Mesothelial cell of epicardium (in vitro differentiated cells): Measurements from ENCODE around the gene NDUFS8. TPM values are rescaled to one million over a fixed set of nuclear protein-coding genes. Genes with fewer than 3 reads are reported as not detected.
A peak's percentile ranks its signal among the peaks of the same experiment; 100 is the strongest.
"Not testable (repeated sequence)": the region's sequence is repeated elsewhere in the genome, so short reads cannot be mapped to it uniquely, and the experiment has no call there.

Source experiments
- DNase-seq, 2 experiments: peaks; one replicate each; pipeline ENCODE4 v3.0.0; 2021; ENCODE audit warnings: low spot score in 2 of 2; ENCODE audit not compliant: unreplicated experiment in 2 of 2
- H3K27ac Mint-ChIP-seq: 2 replicates; pipeline ENCODE4 v1.8.0; 2021; ENCODE audit warnings: mixed read lengths
- H3K27me3 Mint-ChIP-seq: 2 replicates; pipeline ENCODE4 v1.8.0; 2021; ENCODE audit warnings: low read depth, mixed read lengths
- H3K36me3 Mint-ChIP-seq: 2 replicates; pipeline ENCODE4 v1.8.0; 2021; ENCODE audit warnings: mixed read lengths
- H3K4me1 Mint-ChIP-seq: 2 replicates; pipeline ENCODE4 v1.8.0; 2021; ENCODE audit warnings: mixed read lengths
- H3K4me3 Mint-ChIP-seq: 2 replicates; pipeline ENCODE4 v1.8.0; 2021; ENCODE audit warnings: mild to moderate bottlenecking, moderate library complexity, mixed read lengths
- H3K9me3 Mint-ChIP-seq: 2 replicates; pipeline ENCODE4 v1.8.0; 2021; ENCODE audit warnings: mixed read lengths
- CTCF ChIP-seq: fragments of 200-600 bp; sonication (generic); IDR thresholded peaks from one replicate; pipeline ENCODE4 v1.5.0; 2021; ENCODE audit warnings: antibody characterized with exemption; ENCODE audit not compliant: unreplicated experiment
- total RNA-seq: library from RNA; stranded (reverse); gene quantifications from 3 replicates; pipeline ENCODE4 v1.2.1, GENCODE V29; 2021

The NDUFS8 gene
- total RNA-seq, 1 donor from 2014 or later = 132 TPM

DNA sequence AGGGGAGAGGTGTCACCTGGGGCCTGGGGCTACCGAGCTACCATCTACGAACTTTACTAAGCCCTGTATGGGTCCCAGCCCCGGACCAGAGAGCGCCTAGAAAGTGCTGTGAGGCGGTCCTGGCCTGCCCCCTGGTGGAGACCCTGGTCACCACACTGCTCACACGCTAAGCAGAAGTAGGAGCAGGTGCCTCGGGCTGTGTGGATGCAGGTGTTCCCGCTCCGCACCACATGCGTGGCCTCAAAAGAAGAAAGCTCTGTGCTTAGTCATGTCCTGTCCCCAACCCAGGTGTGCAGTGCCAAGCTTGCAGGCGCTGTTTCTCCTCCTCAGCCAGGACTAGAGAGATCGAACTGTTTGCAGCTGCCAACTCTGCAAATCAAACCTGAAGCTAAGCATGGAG lies 36.7 kb upstream of the NDUFS8 start:
- H3K9me3 Mint-ChIP-seq, DNase-seq, H3K36me3 Mint-ChIP-seq, H3K4me3 Mint-ChIP-seq, H3K4me1 Mint-ChIP-seq, H3K27ac Mint-ChIP-seq: not testable (repeated sequence)
- peaks cover 50% of the 10 kb centered on the region for H3K27me3 Mint-ChIP-seq
- peak; percentile 67 for TF ChIP-seq CTCF

GRCh38 chr11:67994387-67994786 lies 36.1 kb upstream of the NDUFS8 start:
- DNase-seq, H3K4me3 Mint-ChIP-seq, H3K4me1 Mint-ChIP-seq, H3K27ac Mint-ChIP-seq, H3K36me3 Mint-ChIP-seq, H3K9me3 Mint-ChIP-seq: not testable (repeated sequence)
- H3K27me3 Mint-ChIP-seq = peaks cover 46% of the 10 kb centered on the region

DNA sequence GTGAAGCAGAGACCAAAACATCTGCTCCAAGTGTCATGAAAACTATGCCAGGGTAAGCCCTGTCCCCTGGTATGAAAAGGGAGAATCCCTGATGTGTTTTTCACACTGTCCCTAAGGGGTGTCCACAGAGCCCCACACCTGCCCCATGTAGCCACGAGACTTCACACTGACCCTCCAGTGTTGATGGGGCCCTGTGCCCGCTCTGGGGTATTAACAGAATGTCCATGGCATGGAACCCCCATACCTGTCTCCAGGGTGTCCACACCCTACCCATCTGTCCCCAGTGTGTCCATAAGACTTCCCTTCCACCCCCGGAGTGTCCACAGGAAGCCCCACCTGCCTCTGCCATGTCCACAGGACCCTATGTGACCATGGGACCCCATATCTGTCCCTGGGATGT lies 35.4 kb upstream of the NDUFS8 start:
- peaks cover 38% of the 10 kb centered on the region for H3K27me3 Mint-ChIP-seq
- not testable (repeated sequence) for H3K36me3 Mint-ChIP-seq, H3K4me1 Mint-ChIP-seq, H3K4me3 Mint-ChIP-seq, H3K9me3 Mint-ChIP-seq, H3K27ac Mint-ChIP-seq, DNase-seq

- not testable (repeated sequence) for DNase-seq, H3K4me3 Mint-ChIP-seq, H3K9me3 Mint-ChIP-seq, H3K4me1 Mint-ChIP-seq, H3K27ac Mint-ChIP-seq, H3K36me3 Mint-ChIP-seq
- peaks cover 36% of the 10 kb centered on the region for H3K27me3 Mint-ChIP-seq
These were observed 34.9 kb upstream of the NDUFS8 start for GRCh38 chr11:67995579-67995978.

DNA sequence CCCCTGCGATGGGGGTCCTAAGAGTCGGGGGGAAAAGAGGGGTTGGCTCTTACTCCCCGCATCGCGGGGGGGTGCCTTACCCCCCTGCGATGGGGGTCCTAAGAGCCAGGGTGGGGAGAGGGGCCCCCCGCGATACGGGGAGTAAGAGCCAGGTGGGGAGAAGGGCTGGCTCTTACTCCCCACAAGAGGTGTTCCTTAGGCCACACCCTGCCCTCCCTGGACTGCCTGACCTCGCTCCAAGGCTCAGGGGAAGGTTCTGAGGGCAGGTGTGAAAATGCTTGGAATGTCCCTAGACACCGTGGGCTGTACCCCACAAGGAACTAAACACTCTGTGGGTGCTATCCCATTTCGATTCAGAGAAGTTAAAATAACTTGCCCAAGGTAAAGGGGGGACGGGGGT lies 34.4 kb upstream of the NDUFS8 start:
- Mint-ChIP-seq H3K27ac (no peak overlapping the region), H3K36me3 (no peaks in the 10 kb centered on the region), H3K4me1 (peaks cover 4% of the 10 kb centered on the region), H3K9me3 (no peaks in the 10 kb centered on the region), H3K4me3 (no peak overlapping the region), H3K27me3 (peaks cover 32% of the 10 kb centered on the region)
- no peak for TF ChIP-seq CTCF
- no peak for DNase-seq

DNA sequence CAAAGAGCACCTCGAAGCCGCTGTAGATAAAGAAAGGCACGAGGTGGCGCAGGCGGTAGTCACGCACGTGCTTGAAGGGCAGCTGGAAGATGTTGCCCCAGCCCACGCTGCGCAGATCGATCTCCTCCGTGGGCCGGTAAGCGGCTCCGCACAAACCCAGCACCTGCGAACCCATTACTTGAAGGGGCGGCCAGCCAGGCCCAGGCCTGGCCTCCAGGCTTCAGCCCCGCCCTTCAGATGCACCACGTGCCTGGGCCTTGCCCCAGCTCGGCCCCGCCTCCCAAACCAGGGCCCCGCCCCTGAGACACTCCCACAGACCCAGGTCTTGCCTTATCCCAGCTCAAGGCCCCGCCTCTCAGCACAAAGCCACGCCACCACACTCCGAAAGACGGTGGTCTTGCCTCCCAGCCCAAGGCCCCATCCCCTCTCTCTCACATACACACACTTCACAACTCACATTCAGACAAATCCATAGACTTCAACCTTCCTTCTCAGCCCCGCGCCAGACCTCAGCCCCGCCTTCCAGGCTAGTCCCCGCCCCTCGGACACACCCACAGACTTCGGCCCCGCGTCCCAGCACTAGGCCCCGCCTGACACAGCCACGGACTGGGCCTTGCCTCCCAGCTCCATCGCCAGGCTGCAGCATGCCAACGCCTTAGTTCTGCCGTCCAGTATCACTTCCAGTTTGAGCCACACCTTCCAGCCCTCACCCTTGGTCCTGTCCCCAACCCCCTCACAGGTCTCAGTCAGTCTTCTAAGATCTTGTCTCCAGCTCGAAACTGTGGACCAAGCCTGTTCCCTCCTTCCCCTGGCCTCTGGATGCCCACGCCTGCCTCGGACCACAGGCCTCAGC lies 33.6 kb upstream of the NDUFS8 start:
- no peak for TF ChIP-seq CTCF
- Mint-ChIP-seq H3K4me3 (peak overlapping the region; percentile 42), H3K9me3 (no peaks in the 10 kb centered on the region), H3K27me3 (peaks cover 27% of the 10 kb centered on the region), H3K36me3 (no peaks in the 10 kb centered on the region), H3K4me1 (peaks cover 3% of the 10 kb centered on the region), H3K27ac (no peak overlapping the region)
- DNase-seq = no peak

DNA sequence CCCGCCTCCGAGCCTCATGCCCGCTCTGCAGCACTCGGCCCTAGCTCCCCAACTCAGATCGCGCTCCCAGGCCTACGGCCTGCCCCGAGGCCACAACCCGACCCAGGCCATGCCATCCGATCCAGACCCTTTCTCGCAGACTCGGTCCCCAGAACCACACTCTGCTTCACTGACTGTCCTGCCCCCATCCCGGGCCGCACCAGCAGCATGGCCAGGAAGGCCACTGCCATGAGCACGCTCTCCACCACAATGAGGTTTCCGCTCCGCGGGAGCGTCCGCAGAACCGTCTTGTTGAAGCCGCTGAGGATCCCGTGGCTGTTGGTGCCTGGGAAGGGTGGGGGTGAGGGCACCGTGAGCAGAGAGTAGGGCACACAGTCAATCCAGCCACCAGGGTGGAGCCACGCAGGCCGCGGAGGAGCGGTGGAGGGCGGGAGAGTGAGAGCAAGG lies 33.0 kb upstream of the NDUFS8 start:
- H3K4me3 Mint-ChIP-seq = no peak overlapping the region

More for the DNA sequence above, 33.0 kb upstream of the NDUFS8 start:
- Mint-ChIP-seq H3K27me3 (peaks cover 21% of the 10 kb centered on the region), H3K9me3 (no peaks in the 10 kb centered on the region), H3K36me3 (no peaks in the 10 kb centered on the region), H3K4me1 (peaks cover 5% of the 10 kb centered on the region), H3K27ac (no peak overlapping the region)
- no peak for DNase-seq
- no peak for TF ChIP-seq CTCF
